SU-DHL-6 (cell line): ENCODE results near the gene CCL13.

ENCODE experiments used
- EZH2phosphoT487 ChIP-seq: fragments of 200-600 bp; sonication (generic), shearing (Covaris generic); conservative IDR thresholded peaks from 2 replicates; pipeline ENCODE4 v1.6.1; 2018; ENCODE audit warnings: mild to moderate bottlenecking, antibody characterized with exemption, low read length, moderate library complexity, mixed read lengths
- TF ChIP-seq, protein P1 (sequence below): fragments of 200-600 bp; sonication (generic); IDR thresholded peaks from one replicate; pipeline ENCODE4 v1.5.1; 2017; ENCODE audit warnings: antibody characterized with exemption, mild to moderate bottlenecking, low read length, moderate library complexity; ENCODE audit not compliant: insufficient read depth, poor library complexity, severe bottlenecking

DNA sequence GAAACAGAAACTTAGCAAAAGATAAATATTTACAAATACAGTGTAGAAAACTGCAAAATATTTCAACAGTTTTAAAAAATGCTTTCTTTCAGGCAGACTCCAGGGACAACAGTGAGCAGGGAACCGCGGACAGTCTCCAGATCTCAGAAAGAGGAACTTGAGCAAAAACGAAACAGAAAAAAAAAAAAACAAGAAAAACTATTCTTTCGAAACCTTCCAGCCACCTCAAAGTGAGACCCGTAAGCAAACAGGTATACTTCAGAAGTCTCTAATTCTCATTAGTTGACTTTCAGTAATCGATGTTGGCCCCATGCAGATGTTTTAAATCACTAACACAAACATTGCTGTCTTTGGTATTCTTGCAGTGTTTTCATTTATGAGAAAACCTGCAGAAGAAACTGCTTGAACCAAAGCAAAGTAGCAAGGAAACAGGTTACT lies 22.4 kb downstream of the CCL13 start:
- TF ChIP-seq, protein P1, sequence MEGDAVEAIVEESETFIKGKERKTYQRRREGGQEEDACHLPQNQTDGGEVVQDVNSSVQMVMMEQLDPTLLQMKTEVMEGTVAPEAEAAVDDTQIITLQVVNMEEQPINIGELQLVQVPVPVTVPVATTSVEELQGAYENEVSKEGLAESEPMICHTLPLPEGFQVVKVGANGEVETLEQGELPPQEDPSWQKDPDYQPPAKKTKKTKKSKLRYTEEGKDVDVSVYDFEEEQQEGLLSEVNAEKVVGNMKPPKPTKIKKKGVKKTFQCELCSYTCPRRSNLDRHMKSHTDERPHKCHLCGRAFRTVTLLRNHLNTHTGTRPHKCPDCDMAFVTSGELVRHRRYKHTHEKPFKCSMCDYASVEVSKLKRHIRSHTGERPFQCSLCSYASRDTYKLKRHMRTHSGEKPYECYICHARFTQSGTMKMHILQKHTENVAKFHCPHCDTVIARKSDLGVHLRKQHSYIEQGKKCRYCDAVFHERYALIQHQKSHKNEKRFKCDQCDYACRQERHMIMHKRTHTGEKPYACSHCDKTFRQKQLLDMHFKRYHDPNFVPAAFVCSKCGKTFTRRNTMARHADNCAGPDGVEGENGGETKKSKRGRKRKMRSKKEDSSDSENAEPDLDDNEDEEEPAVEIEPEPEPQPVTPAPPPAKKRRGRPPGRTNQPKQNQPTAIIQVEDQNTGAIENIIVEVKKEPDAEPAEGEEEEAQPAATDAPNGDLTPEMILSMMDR, result no peak
- no peak for TF ChIP-seq EZH2phosphoT487
